Activated CD4-positive, alpha-beta memory T cell treated with anti-CD3 and anti-CD28 coated beads for 36 hours (primary cell): ENCODE measurements around the gene CHRNB1. TPM values are rescaled to one million over a fixed set of nuclear protein-coding genes. Genes with fewer than 3 reads are reported as not detected.

Source experiments
- CTCF ChIA-PET: fragments of 350-600 bp; sonication (Branson Sonifier 250); formaldehyde crosslinking; loops from one replicate; lab custom pipeline; 2021; ENCODE audit warnings: antibody characterized with exemption, inconsistent platforms; lab: Charles Lee
- POLR2A ChIA-PET: fragments of 350-600 bp; sonication (Branson Sonifier 250); formaldehyde crosslinking; loops from one replicate; lab custom pipeline; 2021; ENCODE audit warnings: antibody characterized with exemption; lab: Charles Lee
- DNase-seq: peaks from one replicate; pipeline ENCODE4 v3.0.0-alpha.2; 2020
- H3K27ac Mint-ChIP-seq: one replicate; pipeline ENCODE4 v1.8.0; 2021; ENCODE audit warnings: mixed read lengths
- H3K27me3 Mint-ChIP-seq: one replicate; pipeline ENCODE4 v1.8.0; 2021; ENCODE audit warnings: mixed read lengths
- H3K36me3 Mint-ChIP-seq: one replicate; pipeline ENCODE4 v1.8.0; 2021; ENCODE audit warnings: mixed read lengths
- H3K4me1 Mint-ChIP-seq: one replicate; pipeline ENCODE4 v1.8.0; 2021; ENCODE audit warnings: low read depth, mixed read lengths
- H3K4me3 Mint-ChIP-seq: one replicate; pipeline ENCODE4 v1.8.0; 2021; ENCODE audit warnings: mild to moderate bottlenecking, mixed read lengths
- H3K9me3 Mint-ChIP-seq: one replicate; pipeline ENCODE4 v1.8.0; 2021; ENCODE audit warnings: mixed read lengths
- intact Hi-C: fragments of 100-400 bp; cut with micrococcal nuclease; formaldehyde crosslinking; loops from one replicate; pipeline ENCODE4 v1.15.1; 2023
- total RNA-seq, 2 experiments: library from RNA; stranded (reverse); gene quantifications; one replicate each; pipeline ENCODE4 v1.2.3, GENCODE V29; 2021

CHRNB1 gene
- total RNA-seq, 2 experiments from 2014 or later: 7.7 to 8.5 TPM

DNA sequence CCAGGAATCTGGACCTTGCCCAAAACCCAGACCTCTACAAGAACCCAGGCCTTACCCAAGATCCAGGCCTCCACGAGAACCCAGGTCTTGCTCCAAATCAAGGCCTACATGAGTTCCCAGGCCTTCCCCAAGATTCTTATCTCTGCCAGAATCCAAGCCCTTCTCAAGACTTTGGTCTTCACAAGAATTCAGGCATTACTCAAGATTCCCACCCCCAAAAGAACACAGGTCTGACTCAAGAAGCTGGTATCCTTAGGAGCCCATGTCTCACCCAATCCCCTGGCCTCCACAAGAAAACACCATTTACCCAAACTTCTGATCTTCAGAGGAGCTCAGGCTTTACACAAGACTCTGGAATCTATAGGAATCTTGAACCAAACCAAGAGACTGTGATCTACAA lies 13.6 kb upstream of the CHRNB1 start:
- Mint-ChIP-seq H3K36me3 (no peaks in the 10 kb centered on the region), H3K9me3 (no peaks in the 10 kb centered on the region), H3K27ac (no peak overlapping the region), H3K4me3 (no peak overlapping the region), H3K27me3 (peaks cover under 1% of the 10 kb centered on the region), H3K4me1 (peaks cover 8% of the 10 kb centered on the region)
- CTCF ChIA-PET: interaction anchor here (0.7 to 1.1 kb wide), 2 partner anchors 75 to 135 kb away, joined by 3 read pairs; no protein-coding TSS in a partner anchor
- intact Hi-C loops: loop anchor here (10.0 kb wide), 1 partner anchor 694 kb away; the partner anchor contains the start of gene HES7
- POLR2A ChIA-PET: no interaction called here
- DNase-seq: no peak

DNA sequence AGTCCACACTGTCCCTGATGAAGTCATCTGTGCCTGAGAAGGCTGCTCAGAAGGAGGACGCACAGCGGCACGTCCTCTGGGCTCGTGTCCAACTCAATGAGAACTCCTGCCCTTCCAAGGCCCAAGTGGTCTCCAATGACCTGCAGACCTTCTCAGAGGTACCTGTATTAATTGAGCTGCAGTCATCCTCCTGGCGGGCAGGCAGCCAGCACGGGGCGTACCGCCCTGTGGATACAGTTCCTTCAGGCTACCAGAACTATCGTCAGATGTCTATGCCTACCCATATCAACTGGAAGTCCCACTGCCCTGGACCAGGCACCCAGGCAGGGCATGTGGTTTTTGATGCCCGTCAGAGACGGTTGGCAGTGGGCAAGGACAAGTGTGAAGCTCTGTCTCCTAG lies 12.6 kb upstream of the CHRNB1 start:
- no peak overlapping the region for H3K4me3 Mint-ChIP-seq
- ChIA-PET CTCF (no interaction called here), POLR2A (no interaction called here)
- H3K36me3 Mint-ChIP-seq: peaks cover 1% of the 10 kb centered on the region
- no peak overlapping the region for H3K27ac Mint-ChIP-seq
- intact Hi-C loops: loop anchor here (10.0 kb wide), 1 partner anchor 693 kb away; the partner anchor contains the start of gene HES7
- DNase-seq: no peak
- H3K27me3 Mint-ChIP-seq: no peaks in the 10 kb centered on the region
- no peaks in the 10 kb centered on the region for H3K9me3 Mint-ChIP-seq
- peaks cover 14% of the 10 kb centered on the region for H3K4me1 Mint-ChIP-seq

DNA sequence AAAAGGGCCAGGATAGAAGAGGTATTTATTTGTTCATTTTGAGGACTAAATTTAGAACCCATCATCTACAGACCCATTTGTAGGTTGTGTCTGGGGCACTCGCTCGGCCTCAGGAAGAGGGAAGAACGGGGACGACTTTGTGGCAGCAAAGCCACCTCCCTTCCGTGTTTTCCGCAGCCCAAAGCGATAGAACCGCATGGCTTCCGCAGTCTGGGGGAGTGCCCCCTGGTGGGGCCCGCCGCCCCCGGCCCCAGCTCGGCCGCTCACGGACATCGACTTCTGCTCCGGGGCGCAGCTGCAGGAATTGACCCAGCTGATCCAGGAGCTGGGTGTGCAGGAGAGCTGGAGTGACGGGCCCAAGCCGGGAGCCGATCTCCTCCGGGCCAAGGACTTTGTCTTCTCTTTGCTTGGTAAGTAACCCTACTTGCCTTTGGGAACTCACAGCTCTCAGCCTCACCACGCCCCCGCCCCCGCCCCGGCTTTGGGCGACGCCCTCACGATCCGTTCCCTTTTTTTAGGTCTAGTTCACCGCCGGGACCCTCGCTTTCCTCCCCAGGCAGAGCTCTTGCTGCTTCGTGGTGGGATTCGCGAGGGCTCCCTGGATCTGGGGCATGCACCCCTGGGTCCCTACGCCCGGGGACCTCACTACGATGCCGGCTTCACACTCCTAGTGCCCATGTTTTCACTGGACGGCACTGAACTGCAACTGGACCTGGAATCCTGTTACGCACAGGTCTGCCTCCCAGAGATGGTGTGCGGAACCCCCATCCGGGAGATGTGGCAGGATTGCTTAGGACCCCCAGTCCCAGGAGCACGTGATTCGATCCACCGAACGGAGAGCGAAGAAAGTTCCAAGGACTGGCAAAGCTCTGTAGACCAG lies 8.9 kb upstream of the CHRNB1 start:
- ChIA-PET CTCF (interaction anchor here (0.7 to 5.0 kb wide), 31 partner anchors 10 to 390 kb away, joined by 3 to 71 read pairs (median 6); partner anchors contain the start of genes ACAP1, CHRNB1, PLSCR3 and POLR2A), POLR2A (interaction anchor here (0.6 to 2.9 kb wide), 16 partner anchors 8 to 406 kb away, joined by 3 to 25 read pairs (median 4); partner anchors contain the start of genes ACAP1, MPDU1, POLR2A and TMEM256)
- Mint-ChIP-seq H3K4me1 (peaks cover 42% of the 10 kb centered on the region), H3K36me3 (peaks cover 6% of the 10 kb centered on the region), H3K4me3 (peak overlapping the region; percentile 91), H3K27me3 (peaks cover 22% of the 10 kb centered on the region), H3K27ac (peak overlapping the region; percentile 95), H3K9me3 (no peaks in the 10 kb centered on the region)
- DNase-seq: peak; percentile 74
- intact Hi-C loops: loop anchor here (1.0 to 10.0 kb wide), 13 partner anchors 19 to 689 kb away; partner anchors contain the start of genes CTDNEP1, EIF5A, ELP5 and FXR2

DNA sequence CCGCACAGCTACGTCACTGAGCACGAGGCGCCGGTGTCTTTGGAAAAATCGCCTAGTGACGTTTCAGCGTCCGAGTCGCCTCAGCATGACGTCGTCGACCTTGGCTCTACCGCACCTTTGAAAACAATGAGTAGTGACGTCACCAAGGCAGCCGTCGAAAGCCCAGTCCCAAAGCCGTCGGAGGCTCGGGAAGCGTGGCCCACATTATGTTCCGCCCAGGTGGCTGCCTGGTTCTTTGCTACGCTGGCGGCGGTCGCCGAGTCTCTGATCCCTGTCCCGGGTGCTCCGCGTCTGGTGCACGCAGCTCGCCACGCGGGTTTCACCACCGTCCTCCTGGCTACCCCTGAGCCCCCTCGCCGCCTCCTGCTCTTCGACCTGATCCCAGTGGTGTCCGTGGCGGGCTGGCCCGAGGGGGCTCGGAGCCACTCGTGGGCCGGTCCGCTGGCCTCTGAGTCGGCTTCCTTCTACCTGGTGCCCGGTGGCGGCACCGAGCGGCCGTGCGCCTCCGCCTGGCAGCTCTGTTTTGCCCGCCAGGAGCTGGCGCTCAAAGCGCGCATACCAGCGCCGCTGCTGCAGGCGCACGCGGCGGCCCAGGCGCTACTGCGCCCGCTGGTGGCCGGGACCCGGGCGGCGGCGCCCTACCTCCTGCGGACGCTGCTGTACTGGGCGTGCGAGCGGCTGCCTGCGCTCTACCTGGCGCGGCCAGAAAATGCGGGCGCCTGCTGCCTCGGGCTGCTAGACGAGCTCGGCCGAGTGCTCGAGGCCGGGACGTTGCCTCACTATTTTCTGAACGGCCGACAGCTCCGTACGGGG lies 8.1 kb upstream of the CHRNB1 start:
- Mint-ChIP-seq H3K4me1 (peaks cover 43% of the 10 kb centered on the region), H3K27ac (peak overlapping the region; percentile 95), H3K27me3 (peaks cover 28% of the 10 kb centered on the region), H3K9me3 (no peaks in the 10 kb centered on the region), H3K36me3 (peaks cover 6% of the 10 kb centered on the region), H3K4me3 (peak overlapping the region; percentile 91)
- DNase-seq: peak; percentile 89
- CTCF ChIA-PET: interaction anchor here (0.5 to 5.0 kb wide), 38 partner anchors 9 to 657 kb away, joined by 3 to 71 read pairs (median 6); partner anchors contain the start of genes ACAP1, CHRNB1, NEURL4 and PLSCR3
- POLR2A ChIA-PET: interaction anchor here (0.6 to 2.9 kb wide), 19 partner anchors 7 to 405 kb away, joined by 3 to 25 read pairs (median 3); partner anchors contain the start of genes ACAP1, POLR2A, TMEM256 and TP53
- intact Hi-C loops: loop anchor here (2.0 to 10.0 kb wide), 4 partner anchors 104 to 688 kb away; partner anchors contain the start of genes CTDNEP1, ELP5, FXR2 and HES7

DNA sequence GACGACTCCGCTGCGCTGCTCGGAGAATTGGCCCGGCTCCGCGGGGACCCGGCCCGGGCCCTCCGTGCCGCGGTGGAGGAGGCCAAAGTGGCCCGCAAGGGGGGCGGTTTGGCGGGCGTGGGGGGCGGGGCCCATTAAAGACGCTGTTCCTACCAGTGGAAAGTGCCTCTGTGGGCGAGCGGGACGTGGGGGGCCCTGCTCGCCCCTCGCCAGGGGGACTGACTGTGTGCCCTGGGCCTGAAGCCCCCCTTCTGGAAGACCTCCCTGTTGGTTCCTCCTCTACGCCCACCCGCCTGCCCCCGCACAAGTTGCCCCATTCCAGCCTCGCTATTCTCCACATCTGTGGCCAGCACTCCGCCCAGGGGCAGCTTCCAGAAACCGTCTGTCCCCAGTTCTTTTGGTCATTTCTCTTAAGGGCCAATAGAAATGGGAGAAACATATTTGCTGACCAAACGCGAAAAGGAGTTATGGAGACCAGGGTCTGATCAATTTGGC lies 7.4 kb upstream of the CHRNB1 start:
- Mint-ChIP-seq H3K36me3 (peaks cover 6% of the 10 kb centered on the region), H3K4me1 (peaks cover 43% of the 10 kb centered on the region), H3K27me3 (peaks cover 33% of the 10 kb centered on the region), H3K27ac (no peak overlapping the region), H3K9me3 (no peaks in the 10 kb centered on the region), H3K4me3 (peak overlapping the region; percentile 66)
- no peak for DNase-seq
- intact Hi-C loops: loop anchor here (2.0 to 10.0 kb wide), 4 partner anchors 105 to 687 kb away; partner anchors contain the start of genes CTDNEP1, ELP5, FXR2 and HES7
- POLR2A ChIA-PET: interaction anchor here (0.9 to 2.9 kb wide), 14 partner anchors 17 to 404 kb away, joined by 3 to 25 read pairs (median 4); partner anchors contain the start of genes POLR2A, TMEM256 and TP53
- CTCF ChIA-PET: interaction anchor here (0.5 to 5.0 kb wide), 27 partner anchors 9 to 656 kb away, joined by 3 to 71 read pairs (median 7); partner anchors contain the start of genes ACAP1, CHRNB1, NEURL4 and POLR2A

DNA sequence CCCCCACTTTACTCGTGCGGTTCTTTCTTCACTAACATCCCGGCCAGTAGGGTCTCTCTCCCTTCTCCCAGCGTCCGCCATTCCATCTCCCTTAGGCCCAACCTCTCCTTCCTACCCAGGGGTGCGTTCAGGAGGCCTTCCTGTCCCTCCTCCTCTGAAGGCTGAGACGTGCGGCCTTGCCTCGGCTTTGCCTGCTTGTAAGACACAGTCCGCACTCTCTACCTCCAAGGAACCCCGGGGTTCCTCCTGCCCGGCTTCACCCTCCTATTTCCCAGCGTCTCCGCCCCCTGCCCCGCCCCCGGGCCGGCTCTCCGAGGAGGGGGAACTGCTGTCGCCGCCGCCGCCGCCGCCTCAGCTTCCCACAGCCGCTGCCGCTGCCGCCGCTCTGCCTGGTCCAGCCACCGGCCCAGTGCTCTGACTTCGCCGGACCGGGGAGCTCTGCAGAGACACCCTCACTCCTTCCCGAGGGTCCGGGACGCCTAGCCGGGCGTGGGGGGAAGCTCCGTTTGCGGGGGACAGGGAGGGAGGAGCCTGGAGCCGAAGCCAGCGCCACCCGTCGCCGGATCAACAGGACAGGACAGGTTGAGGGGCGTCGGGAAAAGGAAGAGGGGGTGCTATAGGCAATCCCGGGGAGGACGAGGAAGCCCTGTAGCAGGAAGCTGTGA lies 6.8 kb upstream of the CHRNB1 start:
- ChIA-PET POLR2A (interaction anchor here (0.9 to 2.9 kb wide), 2 partner anchors 17 to 82 kb away, joined by 4 to 14 read pairs; no protein-coding TSS in a partner anchor), CTCF (interaction anchor here (1.6 to 5.0 kb wide), 8 partner anchors 16 to 392 kb away, joined by 5 to 71 read pairs (median 52); partner anchors contain the start of genes POLR2A, SENP3, TMEM256 and TMEM95)
- Mint-ChIP-seq H3K9me3 (no peaks in the 10 kb centered on the region), H3K4me3 (peak overlapping the region; percentile 66), H3K4me1 (peaks cover 43% of the 10 kb centered on the region), H3K27ac (no peak overlapping the region), H3K36me3 (peaks cover 6% of the 10 kb centered on the region), H3K27me3 (peaks cover 34% of the 10 kb centered on the region)
- peak; percentile 70 for DNase-seq
- intact Hi-C loops: loop anchor here (2.0 to 10.0 kb wide), 4 partner anchors 106 to 687 kb away; partner anchors contain the start of genes CTDNEP1, ELP5, FXR2 and HES7

DNA sequence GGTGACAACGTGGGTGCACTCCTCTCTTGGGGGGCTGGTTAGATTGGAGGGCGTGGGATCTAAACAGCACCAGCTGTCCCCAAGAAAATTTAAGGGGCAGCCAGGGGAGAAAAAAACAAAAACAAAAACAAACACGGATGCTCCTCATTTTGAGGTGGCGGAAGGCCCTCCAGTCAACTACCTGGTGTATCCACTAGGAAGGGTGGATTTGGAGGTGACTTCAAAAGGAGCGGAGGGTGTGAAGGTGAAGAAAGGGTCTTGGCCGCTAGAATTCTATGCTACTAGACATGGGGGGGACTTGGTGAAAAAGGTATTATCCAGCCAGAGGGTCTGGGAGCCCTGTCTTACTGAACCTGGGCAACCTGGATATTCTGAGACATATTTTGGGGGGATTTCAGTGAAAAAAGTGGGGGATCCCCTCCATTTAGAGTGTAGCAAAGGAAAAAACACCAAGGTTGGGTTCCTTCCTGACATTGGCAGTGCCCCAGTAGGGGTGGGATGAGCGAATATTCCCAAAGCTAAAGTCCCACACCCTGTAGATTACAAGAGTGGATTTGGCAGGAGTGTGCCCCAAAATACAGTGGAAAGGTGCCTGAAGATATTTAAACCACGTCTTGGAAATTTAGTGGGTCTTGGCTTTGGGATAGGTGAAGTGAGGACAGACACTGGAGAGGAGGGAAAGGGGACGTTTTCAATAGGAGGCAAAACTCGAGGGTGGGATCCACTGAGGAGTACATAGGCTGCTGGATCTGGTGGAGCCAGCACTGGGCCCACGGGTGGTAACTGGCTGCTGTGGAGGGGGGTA lies 6.0 kb upstream of the CHRNB1 start:
- POLR2A ChIA-PET: interaction anchor here (0.9 kb wide), 1 partner anchor 83 kb away, joined by 4 read pairs; no protein-coding TSS in a partner anchor
- CTCF ChIA-PET: interaction anchor here (1.7 to 5.0 kb wide), 5 partner anchors 16 to 123 kb away, joined by 7 to 71 read pairs (median 54); partner anchors contain the start of genes SENP3, TMEM95 and ZBTB4
- intact Hi-C loops: loop anchor here (5.0 to 10.0 kb wide), 3 partner anchors 107 to 686 kb away; partner anchors contain the start of genes CTDNEP1, ELP5 and HES7
- H3K9me3 Mint-ChIP-seq: no peaks in the 10 kb centered on the region
- peaks cover 6% of the 10 kb centered on the region for H3K36me3 Mint-ChIP-seq
- H3K27ac Mint-ChIP-seq: no peak overlapping the region
- H3K4me1 Mint-ChIP-seq: peaks cover 43% of the 10 kb centered on the region
- DNase-seq: no peak
- H3K4me3 Mint-ChIP-seq: peak overlapping the region; percentile 66
- peaks cover 38% of the 10 kb centered on the region for H3K27me3 Mint-ChIP-seq

DNA sequence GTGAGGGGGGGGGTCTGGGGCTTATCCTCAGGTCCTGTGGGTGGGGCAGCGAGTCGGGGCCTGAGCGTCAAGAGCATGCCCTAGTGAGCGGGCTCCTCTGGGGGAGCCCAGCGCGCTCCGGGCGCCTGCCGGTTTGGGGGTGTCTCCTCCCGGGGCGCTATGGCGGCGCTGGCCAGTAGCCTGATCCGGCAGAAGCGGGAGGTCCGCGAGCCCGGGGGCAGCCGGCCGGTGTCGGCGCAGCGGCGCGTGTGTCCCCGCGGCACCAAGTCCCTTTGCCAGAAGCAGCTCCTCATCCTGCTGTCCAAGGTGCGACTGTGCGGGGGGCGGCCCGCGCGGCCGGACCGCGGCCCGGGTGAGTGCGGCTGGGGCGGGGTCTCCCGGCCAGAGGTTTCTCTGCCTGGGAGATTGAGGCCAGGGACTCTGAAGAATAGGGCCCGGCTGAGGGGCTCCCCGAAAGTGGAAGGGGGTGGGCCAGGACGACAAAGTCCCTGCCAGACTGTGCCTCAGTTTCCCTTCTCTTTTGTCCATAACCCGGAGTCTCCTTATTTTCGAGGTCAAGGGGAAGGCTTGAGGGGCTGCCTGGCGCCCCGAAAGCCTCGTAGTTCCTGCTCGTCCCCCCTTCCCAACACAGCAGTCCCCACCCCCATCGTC lies 5.3 kb upstream of the CHRNB1 start, which contains the start of gene FGF11:
TSS of gene FGF11 (plus strand) at position 51 of the 651 bp plus-strand sequence. CDS start at position 160, 109 bp downstream.
- CTCF ChIA-PET: interaction anchor here (1.6 to 1.7 kb wide), 2 partner anchors 84 to 121 kb away, joined by 7 to 8 read pairs; partner anchors contain the start of gene SENP3
- H3K27ac Mint-ChIP-seq: no peak within 1 kb of the TSS

More for the DNA sequence above, 5.3 kb upstream of the CHRNB1 start, which contains the start of gene FGF11:
- Mint-ChIP-seq H3K4me1 (peaks cover 43% of the 10 kb centered on the region), H3K9me3 (no peaks in the 10 kb centered on the region), H3K36me3 (peaks cover 6% of the 10 kb centered on the region), H3K4me3 (peak within 1 kb of the TSS; percentile 66), H3K27me3 (peaks cover 42% of the 10 kb centered on the region)
- POLR2A ChIA-PET: interaction anchor here (0.9 kb wide), 1 partner anchor 248 kb away, joined by 3 read pairs; the partner anchor contains the start of gene TP53
- intact Hi-C loops: loop anchor here (5.0 to 10.0 kb wide), 3 partner anchors 107 to 685 kb away; partner anchors contain the start of genes CTDNEP1, ELP5 and HES7
- DNase-seq: no peak
